ENCODE results near the gene ZFYVE27.

The ZFYVE27 gene

GRCh38 chr10:97708167-97708566, 28.8 kb upstream of the ZFYVE27 start:
- Histone ChIP-seq H3K36me3 (ENCODE audit: control insufficient read depth, insufficient read depth, low read length) (no peaks in the 10 kb centered on the region), H3K27me3 (replicated peaks; ENCODE audit: control insufficient read depth, insufficient read depth, low read length) (no peaks in the 10 kb centered on the region; the same call in 1 of the 2 replicates), H3K4me3 (replicated peaks; ENCODE audit: low read depth, low read length) (no peak overlapping the region)
- TF ChIP-seq, protein P1, sequence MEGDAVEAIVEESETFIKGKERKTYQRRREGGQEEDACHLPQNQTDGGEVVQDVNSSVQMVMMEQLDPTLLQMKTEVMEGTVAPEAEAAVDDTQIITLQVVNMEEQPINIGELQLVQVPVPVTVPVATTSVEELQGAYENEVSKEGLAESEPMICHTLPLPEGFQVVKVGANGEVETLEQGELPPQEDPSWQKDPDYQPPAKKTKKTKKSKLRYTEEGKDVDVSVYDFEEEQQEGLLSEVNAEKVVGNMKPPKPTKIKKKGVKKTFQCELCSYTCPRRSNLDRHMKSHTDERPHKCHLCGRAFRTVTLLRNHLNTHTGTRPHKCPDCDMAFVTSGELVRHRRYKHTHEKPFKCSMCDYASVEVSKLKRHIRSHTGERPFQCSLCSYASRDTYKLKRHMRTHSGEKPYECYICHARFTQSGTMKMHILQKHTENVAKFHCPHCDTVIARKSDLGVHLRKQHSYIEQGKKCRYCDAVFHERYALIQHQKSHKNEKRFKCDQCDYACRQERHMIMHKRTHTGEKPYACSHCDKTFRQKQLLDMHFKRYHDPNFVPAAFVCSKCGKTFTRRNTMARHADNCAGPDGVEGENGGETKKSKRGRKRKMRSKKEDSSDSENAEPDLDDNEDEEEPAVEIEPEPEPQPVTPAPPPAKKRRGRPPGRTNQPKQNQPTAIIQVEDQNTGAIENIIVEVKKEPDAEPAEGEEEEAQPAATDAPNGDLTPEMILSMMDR (IDR thresholded peaks at IDR 0.05; ENCODE audit: insufficient read depth, low read length, poor library complexity, severe bottlenecking), result no peak
- no peak for DNase-seq (ENCODE audit: extremely low read depth, insufficient read length)

DNA sequence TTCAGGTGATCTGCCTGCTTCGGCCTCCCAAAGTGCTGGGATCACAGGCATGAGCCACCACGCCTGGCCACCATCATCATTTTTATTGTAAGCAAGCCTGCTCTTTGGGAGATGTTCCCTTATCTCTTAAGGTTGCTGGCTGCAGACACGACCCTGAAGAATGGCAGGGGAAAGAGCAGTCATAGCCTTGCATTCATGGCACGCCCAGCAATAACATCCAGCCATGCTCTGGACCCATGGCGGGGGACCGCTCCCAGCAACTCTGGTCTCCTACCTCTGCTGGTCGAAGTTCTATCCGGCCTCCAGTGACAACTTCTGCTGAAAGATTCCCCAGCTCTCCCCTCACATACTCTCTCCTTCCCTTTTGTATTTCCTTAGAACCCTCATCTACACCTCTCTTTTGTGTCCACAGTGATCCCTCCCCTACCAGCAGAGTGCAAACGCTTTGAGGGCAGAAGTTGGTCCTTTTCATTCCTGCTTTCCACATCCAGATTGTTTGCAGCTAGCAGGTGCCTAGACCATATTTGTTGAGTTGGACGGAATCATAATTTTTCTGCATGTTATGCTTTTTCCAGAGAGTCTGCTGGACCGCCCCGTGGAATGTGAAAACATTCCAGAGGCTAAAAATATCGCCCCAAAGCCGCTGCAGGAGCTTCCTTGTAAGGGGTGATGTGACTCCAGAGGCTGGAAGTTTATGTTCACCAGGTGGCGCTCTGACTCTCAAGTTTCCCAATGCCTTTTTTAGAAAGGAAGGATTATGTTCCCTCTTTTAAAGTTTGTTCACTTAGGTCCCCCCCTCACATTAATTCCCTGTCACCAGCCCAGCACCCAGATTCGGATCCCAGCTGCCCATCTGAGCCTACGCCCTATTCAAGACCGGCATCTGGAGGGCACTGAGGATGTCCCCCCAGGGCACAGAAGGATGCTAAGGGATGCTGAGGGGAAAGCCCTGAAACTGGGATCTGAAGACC, 27.7 kb upstream of the ZFYVE27 start:
- DNase-seq (ENCODE audit: extremely low read depth, insufficient read length), result no peak

DNA sequence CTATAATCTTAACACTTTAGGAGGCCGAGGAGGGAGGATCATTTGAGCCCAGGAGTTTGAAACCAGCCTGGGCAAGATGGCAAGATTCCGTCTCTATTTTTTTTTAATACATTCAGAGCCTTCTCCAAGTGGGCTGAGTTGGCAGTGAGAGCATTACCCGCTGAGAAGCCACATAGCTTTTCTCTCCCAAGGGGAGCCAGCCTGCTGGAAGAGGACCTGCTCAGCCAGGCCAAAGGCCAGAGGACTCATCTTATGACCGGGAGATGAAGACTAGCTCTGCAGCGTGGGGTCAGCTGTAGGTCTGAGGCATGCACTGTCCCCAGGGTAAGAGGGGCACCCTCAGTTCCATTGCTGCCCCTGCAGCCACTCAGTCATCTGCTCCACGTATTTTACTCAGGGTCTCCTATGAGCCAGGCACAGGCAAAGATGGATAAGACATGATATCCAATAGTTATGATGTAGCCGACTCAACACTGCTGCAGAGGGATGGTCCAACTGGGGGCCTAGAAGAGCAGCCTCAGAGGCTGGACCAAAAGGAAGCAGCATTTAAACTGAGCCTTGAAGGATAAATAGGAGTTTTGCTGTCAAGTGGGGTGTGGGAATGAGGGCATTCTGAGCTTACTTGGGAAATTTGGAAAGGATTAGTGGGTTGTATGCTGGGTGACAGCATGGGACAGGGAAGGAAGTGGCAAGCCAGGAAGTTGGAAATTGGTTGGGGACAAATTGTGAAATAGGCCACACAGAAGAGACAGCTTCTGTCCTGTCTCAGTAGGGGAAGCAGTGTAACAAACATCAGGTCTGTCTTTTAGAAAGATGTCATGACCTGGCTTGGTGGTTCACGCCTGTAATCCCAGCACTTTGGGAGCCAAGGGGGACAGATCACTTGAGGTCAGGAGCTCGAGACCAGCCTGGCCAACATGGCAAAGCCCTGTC, 25.0 kb upstream of the ZFYVE27 start:
- H3K4me3 ChIP-seq (replicated peaks; ENCODE audit: low read depth, low read length), result no peak overlapping the region
- H3K36me3 ChIP-seq (ENCODE audit: control insufficient read depth, insufficient read depth, low read length), result no peaks in the 10 kb centered on the region
- DNase-seq (ENCODE audit: extremely low read depth, insufficient read length), result no peak
- TF ChIP-seq, protein P1 (IDR thresholded peaks at IDR 0.05; ENCODE audit: insufficient read depth, low read length, poor library complexity, severe bottlenecking), result no peak
- no peaks in the 10 kb centered on the region for H3K27me3 ChIP-seq (replicated peaks; ENCODE audit: control insufficient read depth, insufficient read depth, low read length)

More for the DNA sequence above, 27.7 kb upstream of the ZFYVE27 start:
- no peaks in the 10 kb centered on the region; the same call in 1 of the 2 replicates for H3K27me3 ChIP-seq (replicated peaks; ENCODE audit: control insufficient read depth, insufficient read depth, low read length)
- TF ChIP-seq, protein P1 (IDR thresholded peaks at IDR 0.05; ENCODE audit: insufficient read depth, low read length, poor library complexity, severe bottlenecking), result peak; percentile 65
- no peak overlapping the region for H3K4me3 ChIP-seq (replicated peaks; ENCODE audit: low read depth, low read length)
- no peaks in the 10 kb centered on the region for H3K36me3 ChIP-seq (ENCODE audit: control insufficient read depth, insufficient read depth, low read length)

GRCh38 chr10:97713339-97713825, 23.5 kb upstream of the ZFYVE27 start, which contains the start of gene MARVELD1:
Gene MARVELD1 (plus strand): TSS chr10:97713730. CDS start chr10:97713877, 147 bp downstream.
- no peaks in the 10 kb centered on the region for H3K36me3 ChIP-seq (ENCODE audit: control insufficient read depth, insufficient read depth, low read length)
- TF ChIP-seq, protein P1 (IDR thresholded peaks at IDR 0.05; ENCODE audit: insufficient read depth, low read length, poor library complexity, severe bottlenecking), result no peak
- no peak for DNase-seq (ENCODE audit: extremely low read depth, insufficient read length)
- no peaks in the 10 kb centered on the region for H3K27me3 ChIP-seq (replicated peaks; ENCODE audit: control insufficient read depth, insufficient read depth, low read length)
- peak within 1 kb of the TSS; percentile 61 for H3K4me3 ChIP-seq (replicated peaks; ENCODE audit: low read depth, low read length)

DNA sequence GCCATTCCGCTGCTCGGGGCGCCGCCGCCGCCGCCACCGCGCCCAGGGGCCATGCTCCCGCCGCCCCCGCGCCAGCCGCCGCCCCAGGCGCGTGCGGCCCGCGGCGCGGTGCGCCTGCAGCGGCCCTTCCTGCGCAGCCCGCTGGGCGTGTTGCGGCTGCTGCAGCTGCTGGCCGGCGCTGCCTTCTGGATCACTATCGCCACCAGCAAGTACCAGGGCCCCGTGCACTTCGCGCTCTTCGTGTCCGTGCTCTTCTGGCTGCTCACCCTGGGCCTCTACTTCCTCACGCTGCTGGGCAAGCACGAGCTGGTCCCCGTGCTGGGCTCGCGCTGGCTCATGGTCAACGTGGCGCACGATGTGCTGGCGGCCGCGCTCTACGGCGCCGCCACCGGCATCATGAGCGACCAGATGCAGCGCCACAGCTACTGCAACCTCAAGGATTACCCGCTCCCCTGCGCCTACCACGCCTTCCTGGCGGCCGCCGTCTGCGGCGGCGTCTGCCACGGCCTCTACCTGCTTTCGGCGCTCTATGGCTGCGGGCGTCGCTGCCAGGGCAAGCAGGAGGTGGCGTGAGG, 23.0 kb upstream of the ZFYVE27 start:
- H3K4me3 ChIP-seq (replicated peaks; ENCODE audit: low read depth, low read length), result peak overlapping the region; percentile 61
- no peaks in the 10 kb centered on the region for H3K36me3 ChIP-seq (ENCODE audit: control insufficient read depth, insufficient read depth, low read length)
- DNase-seq (ENCODE audit: extremely low read depth, insufficient read length), result peak; percentile 79
- TF ChIP-seq, protein P1 (IDR thresholded peaks at IDR 0.05; ENCODE audit: insufficient read depth, low read length, poor library complexity, severe bottlenecking), result peak; percentile 55
- no peaks in the 10 kb centered on the region for H3K27me3 ChIP-seq (replicated peaks; ENCODE audit: control insufficient read depth, insufficient read depth, low read length)

Data from GM06990 (cell line).